T-helper 1 cell treated with Interleukin-12 subunit alpha and Interleukin-12 subunit beta and Interleukin-4 antibody, amounts not matched to agents 30 μg/mL and 1 μg/mL, for 36 hours (primary cell): ENCODE measurements around the gene ISCA2.
"Not testable (repeated sequence)": the region's sequence is repeated elsewhere in the genome, so short reads cannot be mapped to it uniquely, and the experiment has no call there.

Experiments
- H3K27ac Mint-ChIP-seq: one replicate; pipeline ENCODE4 v1.8.0; 2021; ENCODE audit warnings: mild to moderate bottlenecking, mixed read lengths
- H3K27me3 Mint-ChIP-seq: one replicate; pipeline ENCODE4 v1.8.0; 2021; ENCODE audit warnings: low read depth, mixed read lengths
- H3K36me3 Mint-ChIP-seq: one replicate; pipeline ENCODE4 v1.8.0; 2021; ENCODE audit warnings: low read depth, mixed read lengths
- H3K4me1 Mint-ChIP-seq: one replicate; pipeline ENCODE4 v1.8.0; 2021; ENCODE audit warnings: low read depth, mixed read lengths
- H3K4me3 Mint-ChIP-seq: one replicate; pipeline ENCODE4 v1.8.0; 2021; ENCODE audit warnings: mild to moderate bottlenecking, moderate library complexity, mixed read lengths
- H3K9me3 Mint-ChIP-seq: one replicate; pipeline ENCODE4 v1.8.0; 2021; ENCODE audit warnings: mixed read lengths

ISCA2 gene

GRCh38 chr14:74493343-74494261 lies at the start of gene ISCA2:
Gene ISCA2 (plus strand): TSS chr14:74493765. CDS start chr14:74493775, 10 bp downstream.
- Mint-ChIP-seq H3K36me3 (peaks cover 6% of the 10 kb centered on the region), H3K27ac (peak within 1 kb of the TSS; percentile 87), H3K9me3 (no peaks in the 10 kb centered on the region), H3K27me3 (peaks cover 10% of the 10 kb centered on the region), H3K4me1 (peaks cover 18% of the 10 kb centered on the region), H3K4me3 (no peak within 1 kb of the TSS)

GRCh38 chr14:74444866-74445265 lies 48.7 kb upstream of the ISCA2 start:
- H3K27me3 Mint-ChIP-seq = peaks cover 40% of the 10 kb centered on the region
- no peaks in the 10 kb centered on the region for H3K4me1 Mint-ChIP-seq
- no peak overlapping the region for H3K4me3 Mint-ChIP-seq
- H3K36me3 Mint-ChIP-seq = no peaks in the 10 kb centered on the region
- no peak overlapping the region for H3K27ac Mint-ChIP-seq
- no peaks in the 10 kb centered on the region for H3K9me3 Mint-ChIP-seq

- not testable (repeated sequence) for H3K4me1 Mint-ChIP-seq, H3K9me3 Mint-ChIP-seq, H3K27ac Mint-ChIP-seq, H3K4me3 Mint-ChIP-seq, H3K36me3 Mint-ChIP-seq
- H3K27me3 Mint-ChIP-seq = peaks cover 41% of the 10 kb centered on the region
Observed at GRCh38 chr14:74454397-74454796, 39.2 kb upstream of the ISCA2 start.

- Mint-ChIP-seq H3K36me3 (no peaks in the 10 kb centered on the region), H3K27me3 (peaks cover 21% of the 10 kb centered on the region), H3K27ac (no peak overlapping the region), H3K9me3 (no peaks in the 10 kb centered on the region), H3K4me3 (no peak overlapping the region), H3K4me1 (peaks cover 2% of the 10 kb centered on the region)
Observed at GRCh38 chr14:74456684-74457564, 36.6 kb upstream of the ISCA2 start.

- H3K9me3 Mint-ChIP-seq = no peaks in the 10 kb centered on the region
- no peak overlapping the region for H3K4me3 Mint-ChIP-seq
- H3K36me3 Mint-ChIP-seq = no peaks in the 10 kb centered on the region
- H3K27ac Mint-ChIP-seq = no peak overlapping the region
- H3K27me3 Mint-ChIP-seq = peaks cover 15% of the 10 kb centered on the region
- peaks cover 2% of the 10 kb centered on the region for H3K4me1 Mint-ChIP-seq
Observed at GRCh38 chr14:74457565-74457895, 36.0 kb upstream of the ISCA2 start.

GRCh38 chr14:74459289-74459946 lies 34.1 kb upstream of the ISCA2 start:
- no peaks in the 10 kb centered on the region for H3K36me3 Mint-ChIP-seq
- H3K4me3 Mint-ChIP-seq = no peak overlapping the region
- H3K9me3 Mint-ChIP-seq = no peaks in the 10 kb centered on the region
- H3K27ac Mint-ChIP-seq = no peak overlapping the region
- H3K4me1 Mint-ChIP-seq = peaks cover 2% of the 10 kb centered on the region
- H3K27me3 Mint-ChIP-seq = peaks cover 9% of the 10 kb centered on the region

GRCh38 chr14:74459976-74460375 lies 33.6 kb upstream of the ISCA2 start:
- peaks cover 9% of the 10 kb centered on the region for H3K27me3 Mint-ChIP-seq
- no peak overlapping the region for H3K4me3 Mint-ChIP-seq
- H3K4me1 Mint-ChIP-seq = peaks cover 2% of the 10 kb centered on the region
- H3K27ac Mint-ChIP-seq = no peak overlapping the region
- no peaks in the 10 kb centered on the region for H3K9me3 Mint-ChIP-seq
- H3K36me3 Mint-ChIP-seq = no peaks in the 10 kb centered on the region

- H3K4me1 Mint-ChIP-seq = peaks cover 2% of the 10 kb centered on the region
- no peak overlapping the region for H3K27ac Mint-ChIP-seq
- H3K36me3 Mint-ChIP-seq = no peaks in the 10 kb centered on the region
- no peaks in the 10 kb centered on the region for H3K9me3 Mint-ChIP-seq
- no peak overlapping the region for H3K4me3 Mint-ChIP-seq
- peaks cover 5% of the 10 kb centered on the region for H3K27me3 Mint-ChIP-seq
Observed at GRCh38 chr14:74462993-74463392, 30.6 kb upstream of the ISCA2 start.

GRCh38 chr14:74463697-74464096 lies 29.9 kb upstream of the ISCA2 start:
- H3K36me3 Mint-ChIP-seq = no peaks in the 10 kb centered on the region
- H3K4me1 Mint-ChIP-seq = peaks cover 4% of the 10 kb centered on the region

GRCh38 chr14:74464785-74465184 lies 28.8 kb upstream of the ISCA2 start:
- Mint-ChIP-seq H3K4me1 (peaks cover 4% of the 10 kb centered on the region), H3K9me3 (no peaks in the 10 kb centered on the region), H3K4me3 (no peak overlapping the region), H3K27me3 (peaks cover 5% of the 10 kb centered on the region), H3K27ac (no peak overlapping the region), H3K36me3 (no peaks in the 10 kb centered on the region)

More at GRCh38 chr14:74463697-74464096, 29.9 kb upstream of the ISCA2 start:
- H3K4me3 Mint-ChIP-seq = no peak overlapping the region
- H3K27ac Mint-ChIP-seq = no peak overlapping the region
- H3K27me3 Mint-ChIP-seq = peaks cover 5% of the 10 kb centered on the region
- no peaks in the 10 kb centered on the region for H3K9me3 Mint-ChIP-seq

GRCh38 chr14:74465335-74465734 lies 28.2 kb upstream of the ISCA2 start:
- H3K4me3 Mint-ChIP-seq = no peak overlapping the region
- no peaks in the 10 kb centered on the region for H3K9me3 Mint-ChIP-seq
- H3K4me1 Mint-ChIP-seq = peaks cover 2% of the 10 kb centered on the region

GRCh38 chr14:74468513-74468912 lies 25.1 kb upstream of the ISCA2 start:
- no peak overlapping the region for H3K4me3 Mint-ChIP-seq
- peaks cover 2% of the 10 kb centered on the region for H3K4me1 Mint-ChIP-seq
- no peak overlapping the region for H3K27ac Mint-ChIP-seq
- H3K36me3 Mint-ChIP-seq = no peaks in the 10 kb centered on the region
- H3K9me3 Mint-ChIP-seq = no peaks in the 10 kb centered on the region
- H3K27me3 Mint-ChIP-seq = no peaks in the 10 kb centered on the region

More at GRCh38 chr14:74465335-74465734, 28.2 kb upstream of the ISCA2 start:
- Mint-ChIP-seq H3K27me3 (peaks cover 5% of the 10 kb centered on the region), H3K27ac (no peak overlapping the region), H3K36me3 (no peaks in the 10 kb centered on the region)

- Mint-ChIP-seq H3K27ac (no peak overlapping the region), H3K9me3 (no peaks in the 10 kb centered on the region), H3K36me3 (no peaks in the 10 kb centered on the region), H3K4me3 (no peak overlapping the region), H3K4me1 (peaks cover 2% of the 10 kb centered on the region), H3K27me3 (no peaks in the 10 kb centered on the region)
Observed at GRCh38 chr14:74469548-74470518, 23.7 kb upstream of the ISCA2 start.
